GM12891 (cell line): ENCODE data around the gene FARP1.

Source experiments
- POLR2A ChIP-seq: IDR thresholded peaks from 2 replicates; pipeline ENCODE4 v1.6.1; 2011; ENCODE audit warnings: low read depth, low read length, control low read depth
- POLR2AphosphoS5 ChIP-seq: IDR thresholded peaks from 2 replicates; pipeline ENCODE4 v1.6.1; 2011; ENCODE audit warnings: low read depth, low read length, control low read depth

GRCh38 chr13:98496966-98497365 is 354.1 kb downstream of the FARP1 start:
- TF ChIP-seq POLR2AphosphoS5 (no peak), POLR2A (no peak)
